ENCODE data around the gene EBF3.

Gene EBF3

GRCh38 chr10:129864601-129865126 is 99.4 kb downstream of the EBF3 start:
- DNase-seq (ENCODE audit: low read depth in 1 of 2, low spot score in 1 of 2): no peak
- TF ChIP-seq JUND (IDR thresholded peaks at IDR 0.05; ENCODE audit: low read depth): no peak
- in situ Hi-C loops (cut with HindIII; ENCODE audit: low pct_unique_long_range_greater_than_20kb, low sequenced_read_pairs): no loop called here

- no peak for DNase-seq (ENCODE audit: low read depth in 1 of 2, low spot score in 1 of 2)
- in situ Hi-C loops (cut with HindIII; ENCODE audit: low pct_unique_long_range_greater_than_20kb, low sequenced_read_pairs): no loop called here
- TF ChIP-seq JUND (IDR thresholded peaks at IDR 0.05; ENCODE audit: low read depth): no peak
These were observed 100.0 kb downstream of the EBF3 start for GRCh38 chr10:129864082-129864481.

- no peak for TF ChIP-seq JUND (IDR thresholded peaks at IDR 0.05; ENCODE audit: low read depth)
- in situ Hi-C loops (cut with HindIII; ENCODE audit: low pct_unique_long_range_greater_than_20kb, low sequenced_read_pairs): no loop called here
- no peak for DNase-seq (ENCODE audit: low read depth in 1 of 2, low spot score in 1 of 2)
These were observed 100.8 kb downstream of the EBF3 start for GRCh38 chr10:129863201-129863663.

- DNase-seq (ENCODE audit: low read depth in 1 of 2, low spot score in 1 of 2): no peak
- in situ Hi-C loops (cut with HindIII; ENCODE audit: low pct_unique_long_range_greater_than_20kb, low sequenced_read_pairs): no loop called here
- no peak for TF ChIP-seq JUND (IDR thresholded peaks at IDR 0.05; ENCODE audit: low read depth)
These were observed 102.1 kb downstream of the EBF3 start for GRCh38 chr10:129861776-129862531.

GRCh38 chr10:129860396-129860795 is 103.7 kb downstream of the EBF3 start:
- DNase-seq (ENCODE audit: low read depth in 1 of 2, low spot score in 1 of 2): no peak
- in situ Hi-C loops (cut with HindIII; ENCODE audit: low pct_unique_long_range_greater_than_20kb, low sequenced_read_pairs): no loop called here
- TF ChIP-seq JUND (IDR thresholded peaks at IDR 0.05; ENCODE audit: low read depth): no peak

- no peak for DNase-seq (ENCODE audit: low read depth in 1 of 2, low spot score in 1 of 2)
- in situ Hi-C loops (cut with HindIII; ENCODE audit: low pct_unique_long_range_greater_than_20kb, low sequenced_read_pairs): no loop called here
- no peak for TF ChIP-seq JUND (IDR thresholded peaks at IDR 0.05; ENCODE audit: low read depth)
These were observed 104.5 kb downstream of the EBF3 start for GRCh38 chr10:129859536-129859935.

- DNase-seq (ENCODE audit: low read depth in 1 of 2, low spot score in 1 of 2): no peak
- TF ChIP-seq JUND (IDR thresholded peaks at IDR 0.05; ENCODE audit: low read depth): no peak
- in situ Hi-C loops (cut with HindIII; ENCODE audit: low pct_unique_long_range_greater_than_20kb, low sequenced_read_pairs): no loop called here
These were observed 106.7 kb downstream of the EBF3 start for GRCh38 chr10:129857242-129857960.

GRCh38 chr10:129855836-129856563 is 108.1 kb downstream of the EBF3 start:
- in situ Hi-C loops (cut with HindIII; ENCODE audit: low pct_unique_long_range_greater_than_20kb, low sequenced_read_pairs): no loop called here
- no peak for DNase-seq (ENCODE audit: low read depth in 1 of 2, low spot score in 1 of 2)
- no peak for TF ChIP-seq JUND (IDR thresholded peaks at IDR 0.05; ENCODE audit: low read depth)

GRCh38 chr10:129854796-129855705 is 109.0 kb downstream of the EBF3 start:
- no peak for TF ChIP-seq JUND (IDR thresholded peaks at IDR 0.05; ENCODE audit: low read depth)
- in situ Hi-C loops (cut with HindIII; ENCODE audit: low pct_unique_long_range_greater_than_20kb, low sequenced_read_pairs): no loop called here
- no peak for DNase-seq (ENCODE audit: low read depth in 1 of 2, low spot score in 1 of 2)

- no peak for TF ChIP-seq JUND (IDR thresholded peaks at IDR 0.05; ENCODE audit: low read depth)
- in situ Hi-C loops (cut with HindIII; ENCODE audit: low pct_unique_long_range_greater_than_20kb, low sequenced_read_pairs): no loop called here
- no peak for DNase-seq (ENCODE audit: low read depth in 1 of 2, low spot score in 1 of 2)
These were observed 109.9 kb downstream of the EBF3 start for GRCh38 chr10:129854158-129854557.

- TF ChIP-seq JUND (IDR thresholded peaks at IDR 0.05; ENCODE audit: low read depth): no peak
- in situ Hi-C loops (cut with HindIII; ENCODE audit: low pct_unique_long_range_greater_than_20kb, low sequenced_read_pairs): no loop called here
- DNase-seq (ENCODE audit: low read depth in 1 of 2, low spot score in 1 of 2): peak; percentile 16 to 35
These were observed 110.5 kb downstream of the EBF3 start for GRCh38 chr10:129853562-129853903.
